Hypothalamus (tissue), 51 donors: Measurements from ENCODE around the gene PLCH1.

Experiments
- DNase-seq, 51 donors: peaks; one replicate each; lab custom pipeline; 2025; lab: John Stamatoyannopoulos, UW

Gene PLCH1

GRCh38 chr3:155744626-155745324 lies at the start of gene PLCH1:
TSS of gene PLCH1 (minus strand) at chr3:155745071. CDS start at chr3:155704224, 40,847 bp downstream.
- DNase-seq, result peak in 48 of 51 donors; percentile 11 to 74 (median 42)

DNA sequence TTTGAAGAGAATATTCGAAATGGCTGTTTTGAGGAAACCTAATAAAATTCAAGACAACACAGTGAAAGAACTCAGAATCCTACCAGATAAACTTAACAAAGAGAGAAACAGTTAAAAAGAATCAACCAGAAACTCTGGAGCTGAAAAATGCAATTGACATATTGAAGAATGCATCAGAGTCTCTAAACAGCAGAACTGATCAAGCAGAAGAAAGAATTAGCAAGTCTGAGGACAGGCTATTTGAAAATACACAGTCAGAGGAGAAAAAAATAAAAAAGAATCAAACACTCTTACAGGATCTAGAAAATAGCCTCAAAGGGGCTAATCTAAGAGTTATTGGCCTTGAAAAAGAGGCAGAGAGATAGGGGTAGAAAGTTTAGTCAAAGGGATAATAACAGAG lies 47.7 kb upstream of the PLCH1 start:
- no peak for DNase-seq

GRCh38 chr3:155791190-155791589 lies 46.3 kb upstream of the PLCH1 start:
- no peak for DNase-seq

DNA sequence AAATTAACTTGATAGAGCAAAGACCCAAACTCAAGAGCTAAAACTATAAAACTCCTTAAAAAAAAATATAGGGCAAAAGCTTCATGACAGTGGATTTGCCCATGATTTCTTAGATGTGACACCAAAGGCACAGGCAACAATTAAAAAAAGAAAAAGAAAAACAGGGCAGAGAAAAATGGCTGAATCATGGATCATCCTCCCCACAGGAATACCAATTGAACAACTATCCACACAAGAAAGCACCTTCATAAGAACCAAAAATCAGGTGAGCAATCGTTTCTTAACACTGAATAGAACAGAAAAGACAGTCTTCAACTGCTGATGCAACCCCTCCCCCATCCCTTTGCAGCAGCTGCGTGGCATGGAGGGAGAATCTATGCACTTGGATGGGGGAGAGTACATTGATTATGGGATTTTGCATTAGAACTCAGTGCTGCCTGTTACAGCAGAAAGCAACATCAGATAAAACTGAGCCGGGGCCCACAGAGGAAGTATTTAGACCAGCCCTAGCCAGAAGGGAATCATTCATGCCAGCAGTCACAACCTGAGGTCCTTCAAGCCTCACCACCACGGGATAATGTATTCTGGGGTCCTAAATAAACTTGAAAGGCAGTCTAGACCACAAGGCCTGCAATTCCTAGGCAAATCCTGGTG lies 45.5 kb upstream of the PLCH1 start:
- no peak for DNase-seq

GRCh38 chr3:155785662-155786295 lies 40.9 kb upstream of the PLCH1 start:
- DNase-seq, result no peak

DNA sequence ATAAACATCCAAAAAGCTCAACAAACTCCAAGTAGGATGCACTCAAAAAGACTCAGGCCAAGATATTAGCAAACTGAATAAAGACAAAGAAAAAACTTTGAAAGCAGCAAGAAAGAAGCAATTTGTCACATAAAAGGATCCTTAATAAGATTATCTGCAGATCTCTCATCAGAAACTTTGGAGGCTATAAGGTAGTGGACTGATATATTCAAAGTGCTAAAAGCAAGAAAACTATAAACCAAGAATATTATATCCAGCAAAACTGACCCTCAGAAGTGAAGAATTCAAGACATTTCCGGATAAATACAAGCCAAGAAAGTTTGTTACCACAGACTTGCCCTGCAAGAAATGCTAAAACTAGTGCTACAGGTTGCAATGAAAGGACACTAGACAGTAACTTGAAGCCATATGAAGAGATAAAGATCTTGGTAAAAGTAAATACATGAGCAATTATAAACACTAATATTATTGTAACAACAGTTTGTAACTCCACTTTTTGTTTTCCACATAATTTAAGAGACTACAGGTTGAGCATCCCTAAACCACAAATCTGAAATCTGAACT lies 37.6 kb upstream of the PLCH1 start:
- no peak for DNase-seq

DNA sequence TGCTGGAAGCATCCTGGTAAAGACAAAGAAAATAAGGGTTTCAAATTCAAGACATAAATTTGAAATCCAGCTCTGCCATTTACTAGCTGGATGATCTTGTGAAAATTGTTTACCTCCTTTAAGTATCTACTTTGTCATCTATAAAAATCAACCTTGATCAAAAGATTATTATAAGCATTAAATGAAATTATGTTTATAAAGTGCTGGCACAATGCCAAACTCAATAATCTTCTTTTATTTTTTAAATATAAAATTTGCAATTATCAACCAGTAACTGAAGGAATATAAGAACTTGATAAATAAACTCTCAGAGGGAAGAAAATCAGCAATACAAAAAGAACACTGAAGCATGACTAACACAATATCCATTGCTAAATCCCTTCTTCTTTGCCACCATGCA lies 35.4 kb upstream of the PLCH1 start:
- DNase-seq, result no peak

DNA sequence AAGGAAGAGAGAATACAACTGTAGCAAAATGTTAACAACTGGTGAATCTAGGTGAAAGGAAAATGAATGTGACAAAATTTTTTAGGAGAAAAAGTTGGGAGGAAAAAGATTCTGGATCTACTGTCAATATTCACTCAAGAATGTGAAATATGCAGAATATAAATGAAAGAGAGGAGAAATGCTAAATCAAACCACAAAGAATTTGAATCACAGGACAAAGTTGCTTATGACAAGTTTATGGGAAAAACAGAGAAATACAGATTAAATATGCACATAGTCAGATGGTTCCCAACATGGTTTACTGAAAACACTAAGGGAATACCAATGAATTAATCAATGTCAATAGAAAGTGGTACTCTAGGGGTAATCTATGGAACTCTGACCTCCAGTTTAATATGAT lies 33.6 kb upstream of the PLCH1 start:
- DNase-seq, result no peak

DNA sequence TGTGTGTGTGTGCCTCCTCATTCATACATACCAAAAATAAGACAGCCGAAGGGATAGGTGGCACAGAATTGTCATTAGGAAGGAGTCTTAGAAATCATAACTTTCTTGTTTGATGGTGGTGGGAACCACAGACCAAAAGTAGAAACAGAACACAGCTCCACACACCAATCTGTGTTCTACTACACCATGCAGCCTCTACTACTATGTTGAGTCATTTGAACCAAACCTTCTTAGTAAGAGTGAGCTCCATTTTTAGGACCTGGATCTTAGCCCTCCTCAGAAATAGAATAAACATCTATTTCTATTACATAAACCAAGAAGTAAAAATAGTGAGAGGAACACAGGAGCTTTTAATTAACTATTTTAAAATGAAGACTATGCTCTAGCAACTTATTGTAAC lies 27.9 kb upstream of the PLCH1 start:
- DNase-seq, result no peak

DNA sequence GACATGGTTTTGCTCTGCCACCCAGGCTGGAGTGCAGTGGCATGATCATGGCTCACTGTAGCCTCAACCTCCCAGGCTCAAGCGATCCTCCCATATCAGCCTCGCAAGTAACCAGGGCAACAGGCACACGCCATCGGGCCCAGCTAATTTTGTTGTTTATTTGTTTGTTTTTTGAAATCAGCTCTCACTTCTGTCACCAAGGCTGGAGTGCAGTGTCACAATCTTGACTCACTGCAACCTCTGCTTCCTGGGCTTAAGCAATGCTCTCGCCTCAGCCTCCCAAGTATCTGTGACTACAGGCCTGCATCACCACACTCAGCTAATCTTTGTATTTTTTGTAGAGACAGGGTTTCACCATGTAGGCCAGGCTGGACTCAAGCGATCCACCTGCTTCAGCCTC lies 26.3 kb upstream of the PLCH1 start:
- DNase-seq, result no peak

DNA sequence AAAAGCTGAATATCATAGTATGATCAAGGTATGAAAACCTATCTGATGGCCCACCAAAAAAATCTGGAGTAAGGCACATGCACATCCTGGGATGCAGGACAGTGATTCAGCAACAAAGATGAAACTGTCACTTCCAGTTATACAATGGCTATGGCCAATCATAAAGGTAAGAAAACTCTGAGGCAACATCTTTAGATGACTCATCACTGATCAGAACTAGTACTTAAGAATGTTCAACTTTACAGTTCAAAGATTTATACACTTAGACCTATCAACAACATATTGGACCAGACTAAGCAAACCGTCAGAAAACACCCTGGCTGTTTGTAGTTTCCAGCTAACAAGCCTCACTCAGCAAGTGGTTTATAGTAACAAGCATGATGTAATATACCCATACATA lies 21.3 kb upstream of the PLCH1 start:
- no peak for DNase-seq

DNA sequence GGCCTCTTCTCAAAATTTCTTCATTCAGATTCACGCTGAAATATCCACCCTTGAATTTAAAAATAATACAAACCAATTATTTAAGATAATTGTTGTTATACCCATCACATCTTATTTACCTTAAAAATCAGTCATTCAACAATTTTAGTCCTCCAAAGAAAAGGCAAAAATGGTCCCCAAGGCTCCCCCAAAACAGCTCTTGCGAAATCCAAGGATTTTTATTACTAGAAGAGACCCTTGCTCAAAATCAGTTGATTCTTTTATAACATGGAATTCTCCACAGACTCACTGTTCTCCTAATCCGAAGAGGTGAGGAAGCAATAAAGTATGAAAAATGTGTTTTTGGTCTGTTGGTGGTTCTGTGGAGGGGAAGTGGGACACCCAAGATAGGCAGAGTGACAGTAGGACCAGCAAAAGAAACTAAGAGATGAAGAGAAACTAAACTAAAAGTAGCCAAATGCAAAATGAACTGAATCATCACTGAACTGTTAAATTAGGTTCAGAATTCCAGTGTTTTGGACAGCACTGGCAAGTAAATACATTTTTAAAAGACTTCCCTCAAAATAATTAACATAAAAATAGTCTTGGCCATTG lies 19.1 kb upstream of the PLCH1 start:
- DNase-seq, result no peak

DNA sequence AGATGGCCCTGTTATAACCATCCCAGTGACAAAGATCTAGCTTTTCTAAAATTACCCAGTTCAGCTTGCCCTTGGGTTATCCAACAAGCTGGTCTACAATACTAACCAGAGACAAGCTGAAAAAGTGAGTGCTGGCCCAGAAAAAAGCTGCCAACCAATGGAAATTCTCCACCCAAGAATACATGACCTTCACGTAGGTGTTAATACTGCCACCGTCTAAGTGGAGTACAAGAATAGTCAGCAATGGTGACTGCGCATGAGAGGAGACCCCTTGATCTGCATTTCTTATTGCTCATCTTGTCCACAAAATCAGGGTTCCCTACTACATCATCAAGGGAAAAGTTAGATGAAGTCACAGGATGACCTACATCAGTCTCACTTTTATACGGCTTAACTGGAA lies 15.8 kb upstream of the PLCH1 start:
- DNase-seq, result no peak

- no peak for DNase-seq
These were observed 12.7 kb upstream of the PLCH1 start for GRCh38 chr3:155757577-155757976.

GRCh38 chr3:155753038-155753639 lies 8.3 kb upstream of the PLCH1 start:
- no peak for DNase-seq

DNA sequence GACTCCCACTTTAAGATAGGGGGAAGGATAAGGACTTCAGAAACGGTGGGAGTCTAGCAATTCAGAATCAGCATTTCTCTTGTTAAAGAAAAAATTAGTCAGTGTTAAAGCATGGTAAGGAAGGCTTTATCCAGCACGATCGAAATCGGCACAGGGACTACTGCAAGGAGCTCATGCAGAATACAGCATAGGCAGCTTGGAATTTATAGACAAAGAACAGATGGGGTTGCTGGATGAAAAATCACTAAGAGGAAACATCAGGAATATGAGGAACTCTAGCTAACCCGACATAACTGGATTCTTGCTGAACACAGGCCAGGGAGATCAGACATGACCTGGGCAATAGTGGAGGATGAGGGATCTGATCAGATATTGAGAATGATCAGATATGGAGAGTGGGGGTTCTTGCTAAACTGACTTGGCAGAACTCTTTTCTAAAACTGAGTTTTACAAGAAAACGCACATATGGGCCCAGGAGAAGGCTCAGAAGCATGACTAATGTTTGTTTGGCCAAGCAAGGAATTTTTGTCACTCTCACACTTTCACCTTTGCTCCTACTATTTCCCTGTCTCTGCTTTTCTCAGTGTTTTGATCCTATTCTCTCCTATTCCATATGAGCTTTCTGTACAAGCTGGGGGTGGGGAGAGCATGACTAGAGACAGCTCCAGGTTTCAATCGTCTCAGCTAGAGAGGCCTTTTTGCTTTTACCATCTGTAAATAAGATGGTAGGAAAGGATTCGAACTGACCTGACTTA lies 3.9 kb upstream of the PLCH1 start:
- no peak for DNase-seq

DNA sequence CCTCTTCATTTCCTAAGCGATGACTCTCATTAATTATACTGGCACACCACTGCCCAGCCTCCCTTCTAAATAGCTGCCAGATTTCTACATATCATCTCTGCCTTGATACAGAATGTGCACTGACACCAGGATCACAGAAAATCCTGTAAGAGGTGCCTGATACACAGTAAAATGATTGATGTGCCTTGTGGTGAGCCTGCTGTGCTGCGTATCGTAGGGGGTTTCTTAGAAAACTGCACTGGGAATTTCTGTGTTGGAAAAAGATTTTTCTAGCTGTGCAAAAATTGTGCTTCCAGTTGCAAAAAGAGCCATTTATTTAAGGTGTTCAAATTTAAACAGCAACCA lies 3.0 kb upstream of the PLCH1 start:
- DNase-seq, result no peak

- no peak for DNase-seq
These were observed 2.5 kb upstream of the PLCH1 start for GRCh38 chr3:155747286-155747945.

- DNase-seq, result no peak
These were observed 1.8 kb upstream of the PLCH1 start for GRCh38 chr3:155746703-155747102.
